K562 (cell line): ENCODE results near the gene SLC17A6. TPM values are rescaled to one million over a fixed set of nuclear protein-coding genes. Genes with fewer than 3 reads are reported as not detected.

ENCODE experiments used
- BRD4 ChIP-seq: fragments of 200-600 bp; sonication (generic); IDR thresholded peaks from 2 replicates; pipeline ENCODE4 v1.6.1; 2017; ENCODE audit warnings: inconsistent platforms
- CREB1 ChIP-seq, 2 experiments: sonication (generic) in 1 of 2; formaldehyde crosslinking in 1 of 2; IDR thresholded peaks; 2 replicates each; pipeline versions ENCODE4 v1.6.1 to v1.8.0; 2012 to 2022; ENCODE audit warnings: inconsistent platforms in 1 of 2, mild to moderate bottlenecking in 1 of 2, missing genetic modification reagents in 1 of 2, moderate library complexity in 1 of 2
- FOXA1 ChIP-seq: fragments of 450-650 bp; IDR thresholded peaks from 2 replicates; pipeline ENCODE4 v1.6.1; 2016; ENCODE audit warnings: mild to moderate bottlenecking, borderline replicate concordance
- LCOR ChIP-seq: sonication (generic); formaldehyde crosslinking; IDR thresholded peaks from 2 replicates; pipeline ENCODE4 v1.8.0; 2022; ENCODE audit warnings: mild to moderate bottlenecking, missing genetic modification reagents
- THRA ChIP-seq: fragments of 450-650 bp; IDR thresholded peaks from 2 replicates; pipeline ENCODE4 v1.6.1; 2017; ENCODE audit warnings: mild to moderate bottlenecking, moderate library complexity
- ZHX1 ChIP-seq: fragments of 150-350 bp; conservative IDR thresholded peaks from 2 replicates; pipeline ENCODE4 v1.6.1; 2014; ENCODE audit warnings: low read length
- ZNF668 ChIP-seq: fragments of 250-450 bp; sonication (Bioruptor Pico); IDR thresholded peaks from 2 replicates; pipeline ENCODE4 v1.8.0; 2022; ENCODE audit warnings: mild to moderate bottlenecking, inconsistent platforms
- polyA plus RNA-seq, 8 experiments: library from polyadenylated mRNA; depleted of rRNA in 4 of 8; stranded (reverse) in 5 of 8; unstranded in 3 of 8; fragments of >200 nt; fragmentation: Nextera tagmentation in 2 of 8; fragmentation: Illumina TruSeq in 1 of 8; extraction: Ambion mirVana in 2 of 8; extraction: Trizol in 1 of 8; gene quantifications; 2 replicates each; pipeline versions ENCODE4 v1.2.1 to v1.2.3, GENCODE V29; 2011 to 2014; ENCODE audit warnings: inconsistent platforms in 1 of 8, missing spikeins in 1 of 8
- total RNA-seq, 7 experiments: library from RNA; depleted of rRNA in 6 of 7; stranded (reverse); fragments of >200 nt in 6 of 7; fragmentation: Illumina TruSeq in 2 of 7; extraction: Trizol in 2 of 7; gene quantifications; 2 replicates each; pipeline versions ENCODE4 v1.2.1 to v1.2.3, GENCODE V29; 2011 to 2021; ENCODE audit warnings: low replicate concordance in 1 of 7
- TF ChIP-seq, protein P1 (sequence below), 2 experiments: IDR thresholded peaks in 1 of 2; conservative IDR thresholded peaks in 1 of 2; 2 replicates each; pipeline ENCODE4 v1.6.1; 2016; ENCODE audit warnings: low read depth in 2 of 2, mild to moderate bottlenecking in 1 of 2, missing compliant biosample characterization in 1 of 2, missing genetic modification characterization in 1 of 2, moderate library complexity in 1 of 2

Gene SLC17A6
- total and polyA plus RNA-seq, 9 of the 15 experiments (the other 6 are each of a cell fraction or from before 2014, with no cell fraction given), result not detected

GRCh38 chr11:22415476-22415875, 77.3 kb downstream of the SLC17A6 start (continued):
- TF ChIP-seq CREB1 (IDR thresholded peaks at IDR 0.05) (no peak), CREB1 (CRISPR knock-in tag; IDR thresholded peaks at IDR 0.05) (no peak), ZHX1 (no peak), THRA (no peak), FOXA1 (no peak), BRD4 (no peak), ZNF668 (CRISPR knock-in tag) (no peak), LCOR (no peak)
- TF ChIP-seq, protein P1, sequence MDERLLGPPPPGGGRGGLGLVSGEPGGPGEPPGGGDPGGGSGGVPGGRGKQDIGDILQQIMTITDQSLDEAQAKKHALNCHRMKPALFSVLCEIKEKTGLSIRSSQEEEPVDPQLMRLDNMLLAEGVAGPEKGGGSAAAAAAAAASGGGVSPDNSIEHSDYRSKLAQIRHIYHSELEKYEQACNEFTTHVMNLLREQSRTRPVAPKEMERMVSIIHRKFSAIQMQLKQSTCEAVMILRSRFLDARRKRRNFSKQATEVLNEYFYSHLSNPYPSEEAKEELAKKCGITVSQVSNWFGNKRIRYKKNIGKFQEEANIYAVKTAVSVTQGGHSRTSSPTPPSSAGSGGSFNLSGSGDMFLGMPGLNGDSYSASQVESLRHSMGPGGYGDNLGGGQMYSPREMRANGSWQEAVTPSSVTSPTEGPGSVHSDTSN (CRISPR knock-in tag; IDR thresholded peaks at IDR 0.05; ENCODE audit: low read depth), result no peak
- TF ChIP-seq, protein P1 (tag; conservative IDR thresholded peaks at IDR 0.05; ENCODE audit: low read depth), result no peak
